ENCODE measurements around the gene NNT. TPM values are rescaled to one million over a fixed set of nuclear protein-coding genes. Genes with fewer than 3 reads are reported as not detected.

Gene NNT
- total and polyA plus RNA-seq, 2 of the 8 experiments (the other 6 are each of a cell fraction or from before 2014, with no cell fraction given): 11.0 to 22.2 TPM

- Histone ChIP-seq H2BK5ac (ENCODE audit: low read depth, low read length) (no peak overlapping the region), H4K8ac (ENCODE audit: extremely low read depth, insufficient read depth, low read length) (no peak overlapping the region), H2BK20ac (ENCODE audit: low read length) (no peak overlapping the region), H4K5ac (ENCODE audit: insufficient read length, low read depth, low read length) (no peak overlapping the region), H3K4me1 (replicated peaks in 1 of 4; ENCODE audit: control insufficient read depth in 3 of 4, insufficient read depth in 4 of 4, low read length in 3 of 4) (no peaks in the 10 kb centered on the region), H2BK120ac (replicated peaks; ENCODE audit: low read depth, low read length) (no peak overlapping the region), H2BK15ac (ENCODE audit: low read length) (no peak overlapping the region), H3K14ac (ENCODE audit: insufficient read length) (no peak overlapping the region), H3K4ac (replicated peaks; ENCODE audit: insufficient read length, low read depth, low read length) (no peak overlapping the region), H4K91ac (replicated peaks; ENCODE audit: insufficient read length, low read length) (no peak overlapping the region), H3K18ac (ENCODE audit: extremely low read depth, low read length) (no peak overlapping the region), H3K23me2 (ENCODE audit: low read depth, low read length) (no peaks in the 10 kb centered on the region), H2AK5ac (ENCODE audit: low read depth, low read length) (no peak overlapping the region), H3K27ac (ENCODE audit: low read depth, low read length) (no peak overlapping the region), H3K9me3 (ENCODE audit: insufficient read depth in 2 of 2, low read depth in 1 of 2, low read length in 1 of 2) (peaks cover 9 to 12% of the 10 kb centered on the region in 2 experiments), H3K4me3 (ENCODE audit: extremely low read depth in 1 of 4, insufficient read depth in 2 of 4, low read depth in 3 of 4, low read length in 4 of 4) (no peak overlapping the region), H3K56ac (replicated peaks; ENCODE audit: insufficient read length, low read depth, low read length) (no peak overlapping the region), H4K20me1 (replicated peaks in 1 of 2; ENCODE audit: control insufficient read depth in 1 of 2, insufficient read depth in 2 of 2, low read length in 2 of 2) (no peaks in the 10 kb centered on the region), H3K36me3 (ENCODE audit: control insufficient read depth in 2 of 4, insufficient read depth in 4 of 4, low read length in 3 of 4) (peaks cover 0 to 2% (median 0%) of the 10 kb centered on the region in 4 experiments; a peak in 2 of 8 replicates), H2AFZ (ENCODE audit: low read length) (no peak overlapping the region), H3K79me2 (ENCODE audit: control insufficient read depth in 1 of 2, insufficient read depth in 2 of 2, low read length in 2 of 2) (no peaks in the 10 kb centered on the region), H3K27me3 (replicated peaks in 1 of 4; ENCODE audit: control insufficient read depth in 3 of 4, extremely low read depth in 1 of 4, insufficient read depth in 3 of 4, low read length in 3 of 4) (no peaks in the 10 kb centered on the region), H2BK12ac (ENCODE audit: low read depth, low read length) (no peak overlapping the region), H3K79me1 (ENCODE audit: low read depth, low read length) (no peaks in the 10 kb centered on the region), H3K23ac (ENCODE audit: insufficient read length) (no peak overlapping the region), H3K4me2 (ENCODE audit: insufficient read depth in 1 of 2, low read depth in 2 of 2, low read length in 2 of 2) (no peak overlapping the region), H3K9ac (replicated peaks in 1 of 4; ENCODE audit: extremely low read depth in 1 of 4, low read depth in 3 of 4, low read length in 3 of 4) (no peak overlapping the region)
- no peak for TF ChIP-seq BRCA1 (IDR thresholded peaks at IDR 0.05; ENCODE audit: low read depth, low read length)
- no peak for TF ChIP-seq SP1 (IDR thresholded peaks at IDR 0.05; ENCODE audit: low read depth, low read length)
- no peak for TF ChIP-seq CTCF (IDR thresholded peaks at IDR 0.05; ENCODE audit: control extremely low read depth in 1 of 3, insufficient read depth in 1 of 3, low read depth in 1 of 3, low read length in 3 of 3)
- TF ChIP-seq ZNF274 (IDR thresholded peaks at IDR 0.05; ENCODE audit: borderline replicate concordance, extremely low read depth, low read length): no peak
- TF ChIP-seq TAF1 (IDR thresholded peaks at IDR 0.05; ENCODE audit: low read depth, low read length): no peak
- ChIA-PET POLR2A (ENCODE audit: partially characterized antibody) (no interaction called here), CTCF (ENCODE audit: partially characterized antibody) (no interaction called here)
- WGBS, 2 experiments (ENCODE audit: extremely low coverage in 1 of 2, insufficient coverage in 1 of 2, insufficient read length in 1 of 2, insufficient replicate concordance in 2 of 2, low coverage in 1 of 2, low lambda C conversion rate in 2 of 2, missing lambda C conversion rate in 1 of 2): 90% methylated on average over 1 of the region's 1 CpG; no CpG with 5 or more reads in 1 of the 2 experiments
- DNase-seq (ENCODE audit: low read depth in 1 of 2, low spot score in 2 of 2) (no peak), FAIRE-seq (no peak)
Observed at GRCh38 chr5:43581398-43581797, 21.6 kb upstream of the NNT start.
